Progenitor cell of endocrine pancreas (in vitro differentiated cells): ENCODE results near the gene CYLD. TPM values are rescaled to one million over a fixed set of nuclear protein-coding genes. Genes with fewer than 3 reads are reported as not detected.

Experiments
- DNase-seq: peaks from one replicate; pipeline ENCODE4 v3.0.0; 2021; ENCODE audit warnings: low spot score; ENCODE audit not compliant: unreplicated experiment
- H3K27ac Mint-ChIP-seq: 2 replicates; pipeline ENCODE4 v1.8.0; 2021; ENCODE audit warnings: mild to moderate bottlenecking, moderate library complexity, mixed read lengths
- H3K27me3 Mint-ChIP-seq: 2 replicates; pipeline ENCODE4 v1.8.0; 2021; ENCODE audit warnings: mixed read lengths
- H3K36me3 Mint-ChIP-seq: 2 replicates; pipeline ENCODE4 v1.8.0; 2022; ENCODE audit warnings: mixed read lengths; ENCODE audit not compliant: insufficient read depth
- H3K4me1 Mint-ChIP-seq: 2 replicates; pipeline ENCODE4 v1.8.0; 2021; ENCODE audit warnings: low read depth, mixed read lengths
- H3K4me3 Mint-ChIP-seq: 2 replicates; pipeline ENCODE4 v1.8.0; 2021; ENCODE audit warnings: low read depth, mild to moderate bottlenecking, moderate library complexity, mixed read lengths
- H3K9me3 Mint-ChIP-seq: 2 replicates; pipeline ENCODE4 v1.8.0; 2021; ENCODE audit warnings: low read depth, mixed read lengths
- CTCF ChIP-seq: fragments of 200-600 bp; sonication (generic); IDR thresholded peaks from one replicate; pipeline ENCODE4 v1.5.0; 2021; ENCODE audit warnings: antibody characterized with exemption, mild to moderate bottlenecking; ENCODE audit not compliant: unreplicated experiment
- long read RNA-seq: library from polyadenylated mRNA; unstranded; transcript quantifications from one replicate; pipeline ENCODE4 v2.0.0, GENCODE V29; 2020
- total RNA-seq: library from RNA; stranded (reverse); gene quantifications from 2 replicates; pipeline ENCODE4 v1.2.1, GENCODE V29; 2021

CYLD gene
- 18.7 and 21.9 TPM in 2 replicates for total RNA-seq
- long read RNA-seq, partial matches to known transcripts, result 13 of 24 reads
- long read RNA-seq, other reads (novel, unspliced or antisense), result 7 of 24 reads

GRCh38 chr16:50741781-50742575 lies at the start of gene CYLD:
Gene CYLD, plus strand, starts transcription at chr16:50742086. Its CDS starts 7,613 bp downstream, at chr16:50749699.
- no peak for TF ChIP-seq CTCF
- peaks cover 2% of the 10 kb centered on the region for H3K4me1 Mint-ChIP-seq
- H3K27me3 Mint-ChIP-seq, result peaks cover 16% of the 10 kb centered on the region

GRCh38 chr16:50692644-50692998 lies 49.3 kb upstream of the CYLD start:
- Mint-ChIP-seq H3K9me3 (no peaks in the 10 kb centered on the region), H3K27me3 (peaks cover 64% of the 10 kb centered on the region), H3K4me1 (no peaks in the 10 kb centered on the region), H3K27ac (no peak overlapping the region), H3K4me3 (peak overlapping the region; percentile 35), H3K36me3 (no peaks in the 10 kb centered on the region)
- no peak for TF ChIP-seq CTCF
- no peak for DNase-seq

More at GRCh38 chr16:50741781-50742575, at the start of gene CYLD:
- H3K36me3 Mint-ChIP-seq, result no peaks in the 10 kb centered on the region
- peak within 1 kb of the TSS; percentile 82 for H3K27ac Mint-ChIP-seq
- DNase-seq, result peak; percentile 98
- H3K9me3 Mint-ChIP-seq, result no peaks in the 10 kb centered on the region
- H3K4me3 Mint-ChIP-seq, result peak within 1 kb of the TSS; percentile 78

GRCh38 chr16:50692999-50693781 lies 48.7 kb upstream of the CYLD start, which contains the start of gene NOD2:
Gene NOD2, plus strand, starts transcription at chr16:50693606. Its CDS starts 5,890 bp downstream, at chr16:50699496.
- no peak for DNase-seq
- Mint-ChIP-seq H3K27ac (peak within 1 kb of the TSS; percentile 57), H3K4me1 (no peaks in the 10 kb centered on the region), H3K36me3 (no peaks in the 10 kb centered on the region), H3K27me3 (peaks cover 66% of the 10 kb centered on the region), H3K9me3 (no peaks in the 10 kb centered on the region), H3K4me3 (peak within 1 kb of the TSS; percentile 35)
- TF ChIP-seq CTCF, result no peak

- Mint-ChIP-seq H3K4me1 (no peaks in the 10 kb centered on the region), H3K27ac (no peak overlapping the region), H3K4me3 (no peak overlapping the region), H3K27me3 (peaks cover 64% of the 10 kb centered on the region), H3K36me3 (no peaks in the 10 kb centered on the region), H3K9me3 (no peaks in the 10 kb centered on the region)
- no peak for TF ChIP-seq CTCF
- DNase-seq, result no peak
These were observed 47.7 kb upstream of the CYLD start for GRCh38 chr16:50694206-50694605.
